Colonic mucosa (tissue), 4 donors: ENCODE measurements around the gene B4GALT2. TPM values are rescaled to one million over a fixed set of nuclear protein-coding genes. Genes with fewer than 3 reads are reported as not detected.

Experiments
- DNase-seq: peaks from one replicate; pipeline ENCODE4 v3.0.0-alpha.2; 2020
- H3K27ac ChIP-seq: fragments of 200-600 bp; one replicate; pipeline ENCODE4 v1.8.0; 2021
- H3K27me3 ChIP-seq: fragments of 200-600 bp; one replicate; pipeline ENCODE4 v1.8.0; 2021
- H3K36me3 ChIP-seq: fragments of 200-600 bp; one replicate; pipeline ENCODE4 v1.8.0; 2021
- H3K4me1 ChIP-seq: fragments of 200-600 bp; one replicate; pipeline ENCODE4 v1.8.0; 2021; ENCODE audit warnings: mild to moderate bottlenecking
- H3K4me3 ChIP-seq: fragments of 200-600 bp; one replicate; pipeline ENCODE4 v1.8.0; 2021
- H3K9ac ChIP-seq, 2 donors: one replicate each; pipeline ENCODE4 v1.7.0; 2013; ENCODE audit warnings: control low read depth in 2 of 2, low read depth in 2 of 2, low read length in 2 of 2
- H3K9me3 ChIP-seq: fragments of 200-600 bp; one replicate; pipeline ENCODE4 v1.8.0; 2021
- intact Hi-C: fragments of 100-400 bp; cut with DNase I; formaldehyde crosslinking; loops from one replicate; pipeline ENCODE4 v1.14.1; 2022
- total RNA-seq, 2 donors: library from RNA; stranded (reverse); fragmentation: NEBNext Ultra II Directional in 1 of 2; extraction: Animal tissue kit (Norgen Biotek cat#: 25700) in 1 of 2; gene quantifications; one replicate each; pipeline ENCODE4 v1.2.1, GENCODE V29; 2021
- TF ChIP-seq, protein P1 (sequence below): fragments of 200-600 bp; IDR thresholded peaks from one replicate; pipeline ENCODE4 v1.8.0; 2022; ENCODE audit warnings: antibody characterized with exemption, mild to moderate bottlenecking
- donor health status: healthy.
- donor health status: DM: no; HTN: no; CAD: no.
- donor health status: DM: no; HTN: no; CAD: no.

The B4GALT2 gene
- total RNA-seq, 2 donors from 2014 or later = 26.6 to 38.5 TPM

- Histone ChIP-seq H3K36me3 (no peaks in the 10 kb centered on the region), H3K9ac (peak overlapping the region; percentile 13 to 69), H3K4me1 (peaks cover 18% of the 10 kb centered on the region), H3K27me3 (peaks cover 5% of the 10 kb centered on the region), H3K27ac (peak overlapping the region; percentile 60), H3K9me3 (no peaks in the 10 kb centered on the region), H3K4me3 (peak overlapping the region; percentile 62)
- DNase-seq = peak; percentile 88
- intact Hi-C loops = loop anchor here (1.0 to 10.0 kb wide), 4 partner anchors 109 to 401 kb away; partner anchors contain the start of gene PTPRF
- TF ChIP-seq, protein P1, sequence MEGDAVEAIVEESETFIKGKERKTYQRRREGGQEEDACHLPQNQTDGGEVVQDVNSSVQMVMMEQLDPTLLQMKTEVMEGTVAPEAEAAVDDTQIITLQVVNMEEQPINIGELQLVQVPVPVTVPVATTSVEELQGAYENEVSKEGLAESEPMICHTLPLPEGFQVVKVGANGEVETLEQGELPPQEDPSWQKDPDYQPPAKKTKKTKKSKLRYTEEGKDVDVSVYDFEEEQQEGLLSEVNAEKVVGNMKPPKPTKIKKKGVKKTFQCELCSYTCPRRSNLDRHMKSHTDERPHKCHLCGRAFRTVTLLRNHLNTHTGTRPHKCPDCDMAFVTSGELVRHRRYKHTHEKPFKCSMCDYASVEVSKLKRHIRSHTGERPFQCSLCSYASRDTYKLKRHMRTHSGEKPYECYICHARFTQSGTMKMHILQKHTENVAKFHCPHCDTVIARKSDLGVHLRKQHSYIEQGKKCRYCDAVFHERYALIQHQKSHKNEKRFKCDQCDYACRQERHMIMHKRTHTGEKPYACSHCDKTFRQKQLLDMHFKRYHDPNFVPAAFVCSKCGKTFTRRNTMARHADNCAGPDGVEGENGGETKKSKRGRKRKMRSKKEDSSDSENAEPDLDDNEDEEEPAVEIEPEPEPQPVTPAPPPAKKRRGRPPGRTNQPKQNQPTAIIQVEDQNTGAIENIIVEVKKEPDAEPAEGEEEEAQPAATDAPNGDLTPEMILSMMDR = no peak
Observed at GRCh38 chr1:43935711-43936427, 43.1 kb upstream of the B4GALT2 start.

DNA sequence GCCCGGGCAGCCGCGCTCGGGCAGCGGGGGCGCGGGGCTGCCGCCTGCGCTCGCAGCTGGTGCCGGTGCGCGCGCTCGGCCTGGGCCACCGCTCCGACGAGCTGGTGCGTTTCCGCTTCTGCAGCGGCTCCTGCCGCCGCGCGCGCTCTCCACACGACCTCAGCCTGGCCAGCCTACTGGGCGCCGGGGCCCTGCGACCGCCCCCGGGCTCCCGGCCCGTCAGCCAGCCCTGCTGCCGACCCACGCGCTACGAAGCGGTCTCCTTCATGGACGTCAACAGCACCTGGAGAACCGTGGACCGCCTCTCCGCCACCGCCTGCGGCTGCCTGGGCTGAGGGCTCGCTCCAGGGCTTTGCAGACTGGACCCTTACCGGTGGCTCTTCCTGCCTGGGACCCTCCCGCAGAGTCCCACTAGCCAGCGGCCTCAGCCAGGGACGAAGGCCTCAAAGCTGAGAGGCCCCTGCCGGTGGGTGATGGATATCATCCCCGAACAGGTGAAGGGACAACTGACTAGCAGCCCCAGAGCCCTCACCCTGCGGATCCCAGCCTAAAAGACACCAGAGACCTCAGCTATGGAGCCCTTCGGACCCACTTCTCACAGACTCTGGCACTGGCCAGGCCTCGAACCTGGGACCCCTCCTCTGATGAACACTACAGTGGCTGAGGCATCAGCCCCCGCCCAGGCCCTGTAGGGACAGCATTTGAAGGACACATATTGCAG, 42.4 kb upstream of the B4GALT2 start:
- no peaks in the 10 kb centered on the region for H3K36me3 ChIP-seq
- TF ChIP-seq, protein P1 = no peak
- intact Hi-C loops = loop anchor here (5.0 to 10.0 kb wide), 3 partner anchors 108 to 402 kb away; partner anchors contain the start of gene PTPRF
- peak overlapping the region in 1 of 2 donors; percentile 69 for H3K9ac ChIP-seq
- H3K27me3 ChIP-seq = peaks cover 5% of the 10 kb centered on the region
- H3K9me3 ChIP-seq = no peaks in the 10 kb centered on the region
- H3K4me1 ChIP-seq = peaks cover 18% of the 10 kb centered on the region
- H3K4me3 ChIP-seq = peak overlapping the region; percentile 62
- DNase-seq = peak; percentile 40
- H3K27ac ChIP-seq = peak overlapping the region; percentile 50

DNA sequence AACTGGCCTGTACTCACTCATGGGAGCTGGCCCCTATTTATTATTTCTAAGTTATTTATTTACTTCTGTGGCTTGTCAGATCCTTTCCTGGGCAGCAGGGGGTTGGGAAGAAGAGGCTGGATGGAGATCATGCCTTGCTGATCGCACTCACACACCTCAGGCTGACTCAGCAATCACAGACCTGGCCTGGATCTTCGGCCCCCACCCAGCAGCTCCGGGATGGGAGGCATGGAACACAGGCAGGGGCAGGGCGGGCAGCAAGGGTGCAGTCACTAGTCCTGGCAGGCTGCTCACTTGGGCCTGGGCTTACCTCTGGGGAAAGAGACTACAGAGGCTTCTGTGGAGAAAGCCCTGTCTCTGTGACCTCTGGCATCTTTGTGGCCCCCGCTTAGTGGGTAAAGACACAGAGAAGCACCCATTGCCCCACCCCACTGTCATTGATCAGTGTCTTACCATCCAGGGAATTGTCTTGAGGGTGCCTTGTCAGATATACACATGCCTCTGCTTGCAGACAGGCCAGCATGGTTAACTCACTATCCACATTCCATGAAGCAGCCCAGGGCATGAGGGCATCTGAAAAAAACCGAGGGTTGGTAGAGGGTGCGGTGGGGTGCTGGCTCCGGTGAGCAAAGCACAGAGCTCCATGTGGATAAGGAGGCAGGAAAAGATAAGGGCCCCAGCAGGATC, 41.7 kb upstream of the B4GALT2 start:
- H3K27ac ChIP-seq = no peak overlapping the region
- no peaks in the 10 kb centered on the region for H3K36me3 ChIP-seq
- no peak overlapping the region for H3K9ac ChIP-seq
- H3K9me3 ChIP-seq = no peaks in the 10 kb centered on the region
- TF ChIP-seq, protein P1 = no peak
- DNase-seq = no peak
- intact Hi-C loops = loop anchor here (5.0 to 10.0 kb wide), 3 partner anchors 107 to 403 kb away; partner anchors contain the start of gene PTPRF
- peaks cover 5% of the 10 kb centered on the region for H3K27me3 ChIP-seq
- H3K4me3 ChIP-seq = peak overlapping the region; percentile 62
- peaks cover 18% of the 10 kb centered on the region for H3K4me1 ChIP-seq

- Histone ChIP-seq H3K9ac (no peak overlapping the region), H3K27me3 (peaks cover 5% of the 10 kb centered on the region), H3K9me3 (no peaks in the 10 kb centered on the region), H3K36me3 (no peaks in the 10 kb centered on the region), H3K4me1 (peaks cover 18% of the 10 kb centered on the region), H3K4me3 (no peak overlapping the region), H3K27ac (no peak overlapping the region)
- intact Hi-C loops = loop anchor here (5.0 to 10.0 kb wide), 3 partner anchors 106 to 404 kb away; partner anchors contain the start of gene PTPRF
- TF ChIP-seq, protein P1 = no peak
- no peak for DNase-seq
Observed at GRCh38 chr1:43938383-43938782, 40.6 kb upstream of the B4GALT2 start.

- no peak for DNase-seq
- H3K27me3 ChIP-seq = no peaks in the 10 kb centered on the region
- no peak overlapping the region for H3K9ac ChIP-seq
- no peak overlapping the region for H3K27ac ChIP-seq
- intact Hi-C loops = loop anchor here (5.0 to 10.0 kb wide), 3 partner anchors 106 to 404 kb away; partner anchors contain the start of gene PTPRF
- H3K4me3 ChIP-seq = no peak overlapping the region
- TF ChIP-seq, protein P1 = no peak
- H3K9me3 ChIP-seq = no peaks in the 10 kb centered on the region
- peaks cover 12% of the 10 kb centered on the region for H3K4me1 ChIP-seq
- no peaks in the 10 kb centered on the region for H3K36me3 ChIP-seq
Observed at GRCh38 chr1:43938892-43939587, 40.0 kb upstream of the B4GALT2 start.
